Hematopoietic multipotent progenitor cell treated with erythropoietin and hydrocortisone succinate and interleukin-3 and kit ligand, for 8 days (in vitro differentiated cells): ENCODE measurements around the gene RASIP1.
"Not testable (repeated sequence)": the region's sequence is repeated elsewhere in the genome, so short reads cannot be mapped to it uniquely, and the experiment has no call there.

Experiments used
- DNase-seq: peaks from one replicate; pipeline ENCODE4 v3.0.0-alpha.2; 2015

Gene RASIP1

DNA sequence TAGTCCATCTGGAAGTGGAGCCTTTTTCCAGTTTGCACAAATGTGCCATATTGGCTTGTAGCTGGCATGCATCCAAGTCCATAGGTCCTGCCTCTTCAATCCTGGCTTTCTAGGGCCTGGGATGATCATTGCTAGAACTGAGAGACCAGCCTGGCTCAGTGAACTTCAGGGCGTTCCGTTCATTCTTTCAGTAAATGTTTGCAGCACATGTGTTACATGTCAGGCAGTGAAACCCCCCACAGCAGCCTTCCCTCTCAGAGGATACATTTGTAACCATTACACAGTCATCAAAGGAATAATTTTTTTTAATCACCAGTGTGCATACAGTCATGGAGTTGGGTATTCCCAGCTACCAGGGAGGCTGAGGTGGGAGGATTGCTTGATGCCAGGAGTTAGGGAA lies 35.0 kb downstream of the RASIP1 start:
- no peak for DNase-seq

GRCh38 chr19:48703316-48703715 lies 37.1 kb downstream of the RASIP1 start:
- DNase-seq: no peak

- no peak for DNase-seq
These were observed 37.7 kb downstream of the RASIP1 start for GRCh38 chr19:48702701-48703100.

DNA sequence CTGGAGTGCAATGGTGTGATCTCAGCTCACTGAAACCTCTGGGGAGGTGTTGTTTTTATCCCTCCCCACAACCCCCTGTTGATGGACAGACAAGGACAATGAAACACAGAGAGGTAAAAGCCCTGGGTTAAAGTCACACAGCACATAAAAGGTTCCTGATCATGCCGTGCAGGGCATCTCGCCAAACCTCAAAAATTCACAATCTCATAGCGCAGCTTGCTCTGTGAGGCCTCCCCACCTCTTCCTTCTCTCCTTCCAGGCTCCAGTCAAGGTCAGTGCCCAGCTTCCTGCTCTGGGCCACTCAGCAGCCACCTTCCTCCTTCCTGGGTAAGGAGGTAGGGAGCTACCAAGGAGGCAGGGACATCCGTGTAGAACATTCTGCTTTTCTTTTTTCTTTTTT lies 42.4 kb downstream of the RASIP1 start:
- peak; percentile 92 for DNase-seq

DNA sequence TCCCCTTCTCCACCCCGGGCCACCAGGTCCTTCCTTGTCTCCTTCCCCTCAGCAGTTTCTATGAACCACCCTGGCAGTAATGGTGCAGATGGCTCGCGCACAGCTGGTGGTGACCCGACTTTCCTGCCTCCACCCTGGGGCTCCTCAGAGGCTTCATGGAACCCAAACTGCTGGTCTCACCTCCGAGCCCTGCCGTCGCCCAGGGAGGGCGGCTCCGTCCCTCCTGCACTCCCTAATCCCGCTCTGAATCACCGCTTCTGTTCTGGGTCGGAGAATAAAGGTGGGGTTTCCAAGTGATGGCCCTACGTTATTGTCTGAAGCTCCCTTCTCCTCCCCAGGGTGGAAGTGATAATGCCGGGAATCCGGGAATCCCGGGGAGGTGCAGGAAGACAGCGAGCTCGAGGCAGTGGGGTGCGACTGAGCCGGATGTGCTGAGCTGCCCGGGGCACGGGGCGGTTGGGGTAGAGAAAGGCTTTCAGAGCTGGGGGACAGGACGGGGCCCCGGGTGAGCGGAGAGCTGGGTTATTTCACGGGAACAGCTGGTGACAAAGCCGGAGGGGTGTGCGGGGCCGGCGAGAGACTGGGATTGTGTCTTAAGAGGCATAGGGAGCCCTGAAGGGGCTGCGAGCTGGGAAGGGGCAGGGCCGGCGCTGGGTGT lies 43.9 kb downstream of the RASIP1 start:
- DNase-seq: no peak

GRCh38 chr19:48695743-48696352 lies 44.6 kb downstream of the RASIP1 start, which contains the start of gene FUT2:
TSS of gene FUT2 (plus strand) at chr19:48695971. CDS start at chr19:48702957, 6,986 bp downstream.
- no peak for DNase-seq

DNA sequence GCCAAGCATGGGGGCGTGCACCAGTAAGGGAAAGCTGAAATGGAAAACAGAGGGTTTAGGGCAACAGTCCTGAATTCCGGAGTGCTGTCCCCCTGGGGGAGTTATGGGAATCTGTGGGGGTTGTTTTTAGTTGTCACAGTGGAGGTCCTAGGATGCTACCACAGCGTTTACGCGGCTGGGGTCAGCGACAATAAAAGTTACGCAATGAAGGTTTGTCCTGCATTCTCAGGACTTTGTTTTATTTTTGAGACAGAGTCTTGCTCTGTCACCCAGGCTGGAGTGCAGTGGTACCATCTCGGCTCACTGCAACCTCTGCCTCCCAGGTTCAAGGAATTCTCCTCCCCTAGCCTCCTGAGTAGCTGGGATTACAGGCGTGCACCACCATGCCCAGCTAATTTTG lies 46.8 kb downstream of the RASIP1 start:
- DNase-seq: not testable (repeated sequence)

- DNase-seq: no peak
These were observed 51.0 kb downstream of the RASIP1 start for GRCh38 chr19:48689449-48689848.

GRCh38 chr19:48687776-48688175 lies 52.6 kb downstream of the RASIP1 start:
- no peak for DNase-seq

DNA sequence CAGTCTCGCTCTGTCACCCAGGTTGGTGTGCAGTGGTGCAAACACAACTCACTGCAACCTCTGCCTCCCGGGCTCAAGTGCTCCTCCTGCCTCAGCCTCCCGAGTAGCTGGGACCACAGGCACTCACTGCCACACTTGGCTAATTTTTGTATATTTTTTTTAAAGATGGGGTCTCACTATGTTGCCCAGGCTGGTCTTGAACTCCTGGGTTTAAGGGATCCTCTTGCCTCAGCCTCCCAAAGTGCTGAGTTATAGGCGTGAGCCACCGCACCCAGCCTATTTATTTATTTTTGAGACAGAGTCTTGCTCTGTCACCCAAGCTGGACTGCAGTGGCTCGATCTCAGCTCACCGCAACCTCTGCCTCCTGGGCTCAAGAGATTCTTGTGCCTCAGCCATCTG lies 53.8 kb downstream of the RASIP1 start:
- DNase-seq: not testable (repeated sequence)

- DNase-seq: no peak
These were observed 54.3 kb downstream of the RASIP1 start for GRCh38 chr19:48686088-48686487.

GRCh38 chr19:48685583-48685982 lies 54.8 kb downstream of the RASIP1 start:
- DNase-seq: no peak

DNA sequence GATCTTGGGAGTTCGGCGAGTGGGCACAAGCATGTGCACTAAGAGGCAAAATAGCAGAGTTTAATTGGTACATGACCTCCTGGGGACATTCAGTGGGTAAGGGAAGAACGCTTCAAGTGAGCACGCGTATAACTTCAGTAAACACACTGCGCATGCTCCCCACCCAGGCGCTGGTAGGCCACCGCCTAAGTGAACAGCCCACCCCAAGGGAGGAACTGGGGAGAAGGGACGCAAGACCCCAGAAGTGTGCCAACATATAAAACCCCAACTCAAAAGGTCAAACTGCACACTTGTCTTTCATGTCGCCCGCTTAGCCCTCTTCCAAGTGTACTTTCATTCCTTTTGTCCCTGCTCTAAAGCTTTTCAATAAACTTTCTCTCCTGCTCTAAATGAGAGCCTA lies 57.1 kb downstream of the RASIP1 start:
- peak; percentile 62 for DNase-seq

GRCh38 chr19:48681127-48681470 lies 59.3 kb downstream of the RASIP1 start:
- peak; percentile 88 for DNase-seq

DNA sequence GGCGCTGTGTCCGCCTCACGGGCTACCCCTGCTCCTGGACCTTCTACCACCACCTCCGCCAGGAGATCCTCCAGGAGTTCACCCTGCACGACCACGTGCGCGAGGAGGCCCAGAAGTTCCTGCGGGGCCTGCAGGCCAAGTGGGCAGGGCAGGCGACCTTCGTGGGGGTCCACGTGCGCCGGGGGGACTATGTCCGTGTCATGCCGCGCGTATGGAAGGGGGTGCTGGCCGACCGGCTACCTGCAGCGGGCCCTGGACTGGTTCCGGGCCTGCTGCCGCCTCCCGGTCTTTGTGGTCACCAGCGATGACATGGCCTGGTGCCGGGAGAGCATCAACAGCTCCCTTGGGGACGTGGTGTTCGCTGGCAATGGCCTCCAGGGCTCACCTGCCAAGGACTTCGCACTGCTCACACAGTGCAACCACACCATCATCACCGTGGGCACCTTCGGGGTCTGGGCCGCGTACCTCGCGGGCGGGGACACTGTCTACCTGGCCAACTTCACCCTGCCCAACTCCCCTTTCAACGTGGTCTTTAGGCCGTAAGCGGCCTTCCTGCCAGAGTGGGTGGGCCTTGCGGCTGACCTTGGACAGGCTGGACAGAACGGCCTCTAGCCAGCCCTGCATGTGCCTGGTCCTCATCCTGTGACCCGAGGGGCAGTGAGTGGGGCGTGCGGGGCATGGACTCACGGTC lies 59.8 kb downstream of the RASIP1 start:
- no peak for DNase-seq

GRCh38 chr19:48680006-48680405 lies 60.4 kb downstream of the RASIP1 start:
- not testable (repeated sequence) for DNase-seq

GRCh38 chr19:48678201-48678600 lies 62.2 kb downstream of the RASIP1 start:
- DNase-seq: peak; percentile 75

DNA sequence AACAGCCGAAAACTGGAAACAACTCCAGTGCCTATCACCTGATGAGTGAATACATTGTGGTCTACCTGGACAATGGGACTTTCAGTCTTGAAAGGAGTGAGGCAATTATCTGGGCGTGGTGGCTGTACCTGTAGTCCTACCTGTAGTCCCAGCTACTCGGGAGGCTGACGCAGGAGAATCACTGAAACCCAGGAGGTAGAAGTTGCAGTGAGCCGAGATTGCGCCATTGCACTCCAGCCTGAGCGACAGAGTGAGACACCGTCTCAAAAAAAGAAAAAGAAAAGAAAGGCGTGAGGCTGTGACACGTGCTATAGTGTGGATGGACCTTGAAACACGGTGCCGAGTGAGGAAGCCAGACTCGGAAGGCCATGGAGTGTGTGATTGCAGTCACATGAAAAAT lies 63.5 kb downstream of the RASIP1 start:
- no peak for DNase-seq

DNA sequence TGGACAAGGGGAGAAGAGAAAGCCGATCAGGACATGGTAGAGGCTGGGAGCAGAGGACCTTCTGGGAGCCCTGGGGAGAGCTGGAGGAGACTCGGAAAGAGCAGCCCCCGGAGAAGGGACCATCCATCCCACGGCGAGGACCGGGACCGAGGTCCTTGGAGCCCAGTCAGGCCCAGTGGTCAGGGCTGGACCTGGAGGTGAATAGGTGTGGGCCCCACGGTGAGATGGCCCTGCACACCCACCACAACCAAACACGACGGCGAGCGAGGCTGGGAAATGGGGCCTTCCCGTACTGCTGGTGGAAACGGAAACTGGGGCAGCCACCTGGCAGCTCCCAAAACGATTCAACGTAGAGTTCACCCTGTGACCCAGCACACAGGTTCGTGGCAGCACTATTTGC lies 63.9 kb downstream of the RASIP1 start:
- DNase-seq: no peak

GRCh38 chr19:48674921-48675824 lies 65.2 kb downstream of the RASIP1 start:
- DNase-seq: peak; percentile 88

DNA sequence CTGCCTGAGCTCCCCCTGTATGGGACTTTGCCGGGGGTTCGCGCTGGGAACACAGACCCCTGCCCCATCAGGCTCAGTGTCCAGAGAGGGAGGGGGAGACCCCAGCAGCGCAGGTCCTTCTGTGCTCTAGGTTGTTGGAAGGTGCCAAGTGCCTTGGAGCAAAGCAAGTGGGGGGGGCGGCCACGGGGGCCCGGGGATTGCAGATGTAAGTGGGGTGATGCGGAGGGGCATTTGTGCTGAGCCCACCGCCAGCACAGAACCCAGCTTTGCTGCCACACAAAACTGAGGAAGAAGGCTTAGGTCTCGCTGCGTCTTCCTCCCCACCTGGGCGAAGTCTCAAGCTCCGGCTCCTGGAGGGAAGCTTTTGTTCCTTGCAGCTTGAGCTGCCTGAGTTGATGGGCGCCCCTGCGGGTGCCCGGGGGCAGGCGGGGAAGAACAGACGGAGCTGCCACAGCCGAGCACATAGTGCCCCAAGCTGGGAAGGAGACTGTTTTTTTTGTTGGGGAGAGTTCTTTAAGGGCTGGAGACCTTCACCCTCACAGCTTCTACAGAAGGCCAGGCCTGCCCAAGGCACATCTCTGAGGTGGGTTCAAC lies 66.1 kb downstream of the RASIP1 start:
- DNase-seq: no peak

DNA sequence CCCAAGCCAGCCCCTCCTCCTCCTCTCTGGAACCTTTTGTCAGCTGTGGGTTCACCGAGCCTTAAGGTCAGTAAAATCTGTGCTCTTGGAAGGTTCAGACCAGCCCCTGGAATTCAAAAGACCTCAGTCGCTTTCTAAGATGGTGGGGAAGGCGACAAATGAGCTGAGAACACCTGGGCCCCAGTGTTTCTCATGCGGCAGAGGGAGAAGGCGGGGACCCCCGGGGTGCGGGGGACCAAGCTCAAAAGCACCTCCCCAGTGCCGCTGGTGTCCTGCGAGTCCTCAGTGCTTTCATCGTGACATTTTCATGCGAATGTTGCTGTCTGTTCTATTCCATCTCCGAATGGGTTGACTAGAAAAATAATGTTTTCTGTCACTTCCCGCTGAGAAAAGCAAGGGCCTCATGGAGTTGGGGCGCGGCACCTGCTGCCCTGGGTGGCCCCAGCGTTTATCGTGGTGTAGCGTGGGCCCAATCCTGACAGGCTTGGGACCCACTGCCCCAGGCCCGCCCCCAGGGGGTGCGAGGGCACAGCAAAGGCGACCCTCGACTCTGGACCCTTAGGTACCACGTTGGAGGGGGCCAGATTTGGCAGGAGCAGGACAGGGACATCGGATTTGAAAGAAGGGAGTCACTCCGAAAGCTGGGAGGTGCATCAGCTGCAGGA lies 66.8 kb downstream of the RASIP1 start:
- no peak for DNase-seq
